WTC11 (cell line): Measurements from ENCODE around the gene STKLD1. TPM values are rescaled to one million over a fixed set of nuclear protein-coding genes. Genes with fewer than 3 reads are reported as not detected.
A peak's percentile ranks its signal among the peaks of the same experiment; 100 is the strongest.

ENCODE experiments used
- ATAC-seq: fragments of 200-7000 bp; cut with Tn5 transposase; 2 replicates; pipeline ENCODE4 v1.10.0; 2021; ENCODE audit warnings: mild to moderate bottlenecking, moderate library complexity
- CTCF ChIA-PET: fragments of 300-600 bp; sonication (Branson Sonifier 250); formaldehyde crosslinking; loops from one replicate; lab custom pipeline; 2021; ENCODE audit warnings: antibody characterized with exemption; lab: Charles Lee
- POLR2A ChIA-PET: fragments of 350-600 bp; sonication (Branson Sonifier 250); formaldehyde crosslinking; loops from one replicate; lab custom pipeline; 2021; ENCODE audit warnings: antibody characterized with exemption; lab: Charles Lee
- DNase-seq: peaks from one replicate; pipeline ENCODE4 v3.0.0; 2021; ENCODE audit warnings: low spot score
- H3K27ac Mint-ChIP-seq: 2 replicates; pipeline ENCODE4 v1.8.0; 2021; ENCODE audit warnings: mixed read lengths
- H3K27me3 Mint-ChIP-seq: 2 replicates; pipeline ENCODE4 v1.8.0; 2021; ENCODE audit warnings: low read depth, mild to moderate bottlenecking, moderate library complexity, mixed read lengths
- H3K36me3 Mint-ChIP-seq: 2 replicates; pipeline ENCODE4 v1.8.0; 2021; ENCODE audit warnings: mixed read lengths
- H3K4me1 Mint-ChIP-seq: 2 replicates; pipeline ENCODE4 v1.8.0; 2022; ENCODE audit warnings: mixed read lengths
- H3K4me3 Mint-ChIP-seq: 2 replicates; pipeline ENCODE4 v1.8.0; 2021; ENCODE audit warnings: mild to moderate bottlenecking, moderate library complexity, mixed read lengths
- H3K9me3 Mint-ChIP-seq: 2 replicates; pipeline ENCODE4 v1.8.0; 2021; ENCODE audit warnings: mixed read lengths
- AFF4 ChIP-seq: sonication (generic); formaldehyde crosslinking; IDR thresholded peaks from 2 replicates; pipeline ENCODE4 v1.8.1; 2023; ENCODE audit warnings: mild to moderate bottlenecking, missing genetic modification reagents, borderline replicate concordance
- CTCF ChIP-seq: fragments of 200-600 bp; IDR thresholded peaks from 2 replicates; pipeline ENCODE4 v1.8.0; 2022; ENCODE audit warnings: antibody characterized with exemption
- E2F4 ChIP-seq: sonication (generic); formaldehyde crosslinking; IDR thresholded peaks from 2 replicates; pipeline ENCODE4 v1.8.1; 2022; ENCODE audit warnings: low read depth, mild to moderate bottlenecking, moderate library complexity, missing genetic modification reagents, borderline replicate concordance
- GRHL2 ChIP-seq: fragments of 250-450 bp; sonication (Bioruptor Pico); IDR thresholded peaks from 2 replicates; pipeline ENCODE4 v1.8.0; 2022; ENCODE audit warnings: mild to moderate bottlenecking, moderate library complexity; ENCODE audit not compliant: insufficient replicate concordance, severe bottlenecking
- MLX ChIP-seq: sonication (generic); formaldehyde crosslinking; IDR thresholded peaks from 2 replicates; pipeline ENCODE4 v1.8.1; 2023; ENCODE audit warnings: mild to moderate bottlenecking, missing genetic modification reagents, moderate library complexity
- NR1H2 ChIP-seq: sonication (generic); formaldehyde crosslinking; IDR thresholded peaks from 2 replicates; pipeline ENCODE4 v1.9.0; 2021; ENCODE audit warnings: mild to moderate bottlenecking, moderate library complexity, missing genetic modification reagents
- PRDM15 ChIP-seq: sonication (generic); formaldehyde crosslinking; IDR thresholded peaks from 2 replicates; pipeline ENCODE4 v1.8.0; 2022; ENCODE audit warnings: missing genetic modification reagents
- STAT6 ChIP-seq: sonication (generic); formaldehyde crosslinking; conservative IDR thresholded peaks from 2 replicates; pipeline ENCODE4 v1.8.1; 2023; ENCODE audit warnings: mild to moderate bottlenecking, low read depth, missing genetic modification reagents, moderate library complexity
- TEAD1 ChIP-seq: sonication (generic); formaldehyde crosslinking; IDR thresholded peaks from 2 replicates; pipeline ENCODE4 v1.8.0; 2022; ENCODE audit warnings: mild to moderate bottlenecking, missing genetic modification reagents
- TP53 ChIP-seq: sonication (generic); formaldehyde crosslinking; IDR thresholded peaks from 2 replicates; pipeline ENCODE4 v1.8.1; 2023; ENCODE audit warnings: mild to moderate bottlenecking, missing genetic modification reagents
- ZNF396 ChIP-seq: fragments of 250-450 bp; sonication (Bioruptor Pico); IDR thresholded peaks from 2 replicates; pipeline ENCODE4 v1.8.0; 2021; ENCODE audit warnings: mild to moderate bottlenecking, moderate library complexity, borderline replicate concordance
- total RNA-seq: library from RNA; stranded (reverse); gene quantifications from 3 replicates; pipeline ENCODE4 v1.2.3, GENCODE V29; 2021

Gene STKLD1
- total RNA-seq, 1 experiment from 2014 or later: 0.98 TPM

GRCh38 chr9:133429641-133430161 is 53.5 kb downstream of the STKLD1 start (continued):
- TF ChIP-seq AFF4: no peak
- TF ChIP-seq CTCF: no peak
- no peak for TF ChIP-seq ZNF396 (CRISPR knock-in tag)
- no peak for TF ChIP-seq NR1H2 (CRISPR knock-in tag)
- no peak for TF ChIP-seq MLX (CRISPR knock-in tag)
- TF ChIP-seq E2F4 (CRISPR knock-in tag): no peak
- TF ChIP-seq PRDM15 (CRISPR knock-in tag): no peak
- TF ChIP-seq TP53 (CRISPR knock-in tag): peak; percentile 76; the same call in 1 of the 2 replicates

GRCh38 chr9:133430244-133430643 is 54.1 kb downstream of the STKLD1 start:
- ATAC-seq: no peak
- TF ChIP-seq STAT6 (CRISPR knock-in tag): no peak
- TF ChIP-seq TEAD1: no peak
- TF ChIP-seq GRHL2 (CRISPR knock-in tag): no peak
- Mint-ChIP-seq H3K27me3 (peaks cover 20% of the 10 kb centered on the region), H3K9me3 (peaks cover 8% of the 10 kb centered on the region), H3K4me3 (peak overlapping the region; percentile 51), H3K36me3 (peaks cover 10% of the 10 kb centered on the region), H3K27ac (no peak overlapping the region), H3K4me1 (peaks cover 3% of the 10 kb centered on the region; the same call in 1 of the 2 replicates)
- POLR2A ChIA-PET: interaction anchor here (0.7 to 1.0 kb wide), 4 partner anchors 12 to 367 kb away, joined by 3 to 4 read pairs (median 4); partner anchors contain the start of genes CACFD1 and SURF1
- CTCF ChIA-PET: interaction anchor here (0.8 to 1.6 kb wide), 6 partner anchors 8 to 244 kb away, joined by 3 to 16 read pairs (median 4); partner anchors contain the start of gene CACFD1
- no peak for DNase-seq
